Hypothalamus (tissue), 51 donors: ENCODE data around the gene VCL.
"Not testable (repeated sequence)": the region's sequence is repeated elsewhere in the genome, so short reads cannot be mapped to it uniquely, and the experiment has no call there.

Source experiments
- DNase-seq, 51 donors: peaks; one replicate each; lab custom pipeline; 2025; lab: John Stamatoyannopoulos, UW

The VCL gene

DNA sequence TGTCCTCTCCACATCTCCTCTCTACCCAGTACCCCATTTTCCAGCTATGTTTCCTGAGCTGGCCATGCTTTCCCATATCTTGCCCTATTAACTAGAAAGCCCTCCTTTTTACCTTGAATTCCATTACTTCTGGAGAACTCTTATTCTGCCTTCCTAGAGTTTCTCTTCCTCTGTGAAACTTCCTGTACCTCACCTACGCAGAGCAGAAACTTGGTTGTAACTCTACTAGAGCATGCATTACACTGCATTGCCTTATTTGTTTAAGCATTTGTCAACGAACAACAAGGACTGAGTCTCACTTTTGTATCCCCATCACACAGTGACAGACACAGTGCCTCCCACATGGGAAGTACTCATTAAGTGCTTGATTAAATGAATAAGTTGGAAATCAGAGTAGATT is 36.4 kb downstream of the VCL start:
- DNase-seq, result no peak

DNA sequence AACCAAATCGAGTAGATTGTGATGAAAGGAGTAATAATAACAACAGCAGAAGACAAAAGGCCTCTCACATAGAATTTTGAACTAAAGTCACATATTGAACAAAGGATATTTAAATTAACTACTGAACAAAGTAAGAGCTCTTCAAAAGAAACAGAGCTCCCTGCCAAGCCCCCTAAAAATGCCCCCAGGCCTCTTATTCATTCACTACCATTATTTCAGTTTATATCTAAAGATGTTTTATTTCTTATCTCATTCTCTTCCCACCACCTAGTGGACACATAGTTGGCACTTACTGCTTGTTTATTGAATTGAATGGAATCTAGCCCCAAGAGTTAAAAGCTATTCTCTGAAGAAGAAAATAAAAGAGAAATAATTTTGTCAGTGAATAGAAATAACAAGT is 37.4 kb downstream of the VCL start:
- no peak for DNase-seq

DNA sequence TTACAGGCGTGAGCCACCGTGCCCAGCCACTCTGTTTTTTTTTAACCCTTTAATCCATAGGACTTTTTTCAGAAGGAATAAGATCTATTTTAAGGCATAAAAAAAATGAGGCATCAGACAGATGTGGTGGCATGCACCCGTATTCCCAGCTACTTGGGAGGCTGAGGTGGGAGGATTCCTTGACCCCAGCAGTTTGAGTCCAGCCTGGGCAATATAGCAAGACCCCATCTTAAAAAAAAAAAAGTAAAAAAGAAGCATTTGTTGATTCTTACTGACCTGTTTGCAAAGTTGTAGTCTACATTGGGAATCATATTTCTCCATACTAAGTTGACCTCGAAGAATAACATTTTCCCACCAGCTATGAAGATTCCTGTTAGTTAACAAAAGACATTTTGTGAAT is 38.6 kb downstream of the VCL start:
- no peak for DNase-seq

DNA sequence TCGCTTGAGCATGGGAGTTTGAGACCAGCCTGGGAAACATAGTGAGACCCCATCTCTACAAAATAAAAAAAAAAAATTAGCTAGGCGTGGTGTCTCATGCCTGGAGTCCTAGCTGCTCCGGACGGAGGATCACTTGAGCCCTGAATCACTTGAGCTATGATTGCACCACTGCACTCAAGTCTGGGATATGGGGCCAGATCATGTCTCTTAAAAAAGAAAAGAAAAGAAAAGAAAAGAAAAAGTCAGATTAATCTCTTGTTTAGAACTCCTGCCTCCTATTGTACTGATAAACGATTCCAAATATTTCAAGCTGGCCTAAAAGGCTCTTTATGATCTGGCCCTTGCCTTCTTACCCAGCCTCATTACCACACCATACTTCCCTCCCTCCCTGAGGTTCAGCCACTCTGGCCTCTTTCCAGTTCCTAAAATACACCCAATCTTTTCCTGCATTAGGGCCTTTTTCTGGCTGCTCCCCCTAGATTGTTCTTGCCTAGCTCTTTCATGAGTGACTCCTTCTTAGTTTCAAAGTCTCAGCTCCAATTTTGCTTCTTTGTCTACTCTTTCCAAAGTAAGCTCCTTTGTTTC is 41.7 kb downstream of the VCL start:
- DNase-seq, result peak in 3 of 51 donors; percentile 3 to 25 (median 4)

DNA sequence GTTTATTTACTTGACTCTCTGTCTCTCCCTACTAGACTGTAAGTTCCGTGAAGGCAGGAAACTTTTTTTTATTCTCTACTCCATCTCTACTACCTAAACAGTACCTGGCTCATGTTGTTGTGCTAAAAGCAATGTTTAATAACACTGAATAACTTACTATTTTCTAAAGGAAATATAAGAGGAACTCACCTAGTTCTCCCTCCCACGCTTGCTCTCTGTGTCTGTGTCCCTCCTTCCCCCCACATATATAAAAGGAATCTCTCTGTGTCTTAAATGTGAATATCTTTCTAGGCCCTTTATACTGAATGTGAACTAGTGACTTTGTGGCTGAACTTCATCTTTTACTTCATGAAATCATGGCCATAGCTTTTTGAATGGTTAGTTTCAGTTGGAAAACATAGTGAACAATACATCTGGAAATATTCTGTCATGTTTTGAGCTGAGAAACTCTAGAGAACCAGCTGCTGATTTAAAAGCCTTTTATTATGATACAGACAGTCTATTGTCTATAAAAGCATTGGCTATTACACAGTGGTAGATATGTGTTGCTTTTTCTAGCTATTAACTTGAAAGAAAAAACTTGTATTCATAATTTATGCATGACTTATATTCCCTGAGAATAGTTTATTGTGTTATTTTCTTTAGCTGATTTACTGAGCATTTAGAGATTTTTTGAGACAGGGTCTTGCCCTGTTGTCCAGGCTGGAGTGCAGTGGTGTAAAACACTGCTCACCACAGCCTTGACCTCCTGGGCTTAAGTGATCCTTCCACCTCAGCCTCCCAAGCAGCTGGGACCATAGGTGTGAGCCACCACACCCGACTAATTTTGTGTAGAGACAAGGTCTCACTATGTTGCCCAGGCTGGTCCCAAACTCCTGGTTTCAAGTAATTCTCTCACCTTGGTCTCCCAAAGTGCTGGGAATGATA is 42.5 kb downstream of the VCL start:
- no peak for DNase-seq

DNA sequence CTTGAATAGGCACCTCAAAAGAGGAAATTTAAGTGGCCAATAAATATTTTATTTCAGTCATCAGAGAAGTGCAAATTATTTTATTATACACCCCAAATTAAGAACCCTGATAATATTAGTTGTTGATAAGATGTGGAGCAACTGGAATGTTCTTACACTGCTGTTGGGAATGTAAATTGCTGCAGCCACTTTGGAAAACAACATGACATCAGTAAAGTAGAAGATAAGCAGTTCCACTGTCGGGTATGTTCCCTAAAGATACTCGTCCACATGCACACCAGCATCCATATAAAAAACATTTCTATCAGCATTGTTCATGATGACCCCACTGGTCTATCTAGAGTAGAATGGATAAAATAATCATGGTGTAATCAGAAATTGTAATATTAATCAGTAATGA is 46.5 kb downstream of the VCL start:
- DNase-seq, result no peak

DNA sequence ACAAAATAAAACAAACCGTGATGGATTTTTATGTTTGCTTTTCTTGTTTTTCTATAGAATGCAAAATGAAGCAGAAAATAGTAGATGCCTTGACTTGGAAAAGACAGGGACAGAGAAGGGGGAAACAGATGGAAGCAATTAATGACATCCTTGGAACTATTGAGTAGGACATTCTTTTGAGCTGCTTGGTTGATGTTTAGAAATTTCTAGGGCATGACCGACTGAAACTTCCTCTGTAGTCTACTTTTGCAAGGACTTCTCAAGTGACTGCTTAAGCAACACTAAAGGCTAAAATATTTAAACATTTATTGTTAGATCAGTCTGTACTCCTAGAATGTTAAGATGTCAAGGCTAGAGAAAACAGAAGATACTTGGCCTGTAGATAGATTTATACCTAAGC is 49.4 kb downstream of the VCL start:
- no peak for DNase-seq

DNA sequence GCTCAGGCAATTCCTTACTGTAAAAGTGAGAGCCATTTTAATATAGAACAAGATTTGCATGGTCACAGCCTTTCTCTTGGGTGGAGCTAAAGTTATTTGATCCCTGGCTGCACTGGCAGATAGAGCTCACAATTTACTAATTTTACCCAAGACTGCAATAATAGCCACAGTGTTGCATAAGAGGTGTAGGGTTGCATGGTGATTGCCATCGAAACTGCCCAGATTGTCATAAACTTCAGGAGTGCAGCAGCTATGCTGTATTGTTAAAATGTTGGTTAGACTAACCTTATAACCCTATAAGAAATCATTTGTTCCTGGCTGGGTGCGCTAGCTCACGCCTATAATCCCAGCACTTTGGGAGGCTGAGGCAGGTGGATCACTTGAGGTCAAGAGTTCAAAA is 50.0 kb downstream of the VCL start:
- DNase-seq, result no peak

DNA sequence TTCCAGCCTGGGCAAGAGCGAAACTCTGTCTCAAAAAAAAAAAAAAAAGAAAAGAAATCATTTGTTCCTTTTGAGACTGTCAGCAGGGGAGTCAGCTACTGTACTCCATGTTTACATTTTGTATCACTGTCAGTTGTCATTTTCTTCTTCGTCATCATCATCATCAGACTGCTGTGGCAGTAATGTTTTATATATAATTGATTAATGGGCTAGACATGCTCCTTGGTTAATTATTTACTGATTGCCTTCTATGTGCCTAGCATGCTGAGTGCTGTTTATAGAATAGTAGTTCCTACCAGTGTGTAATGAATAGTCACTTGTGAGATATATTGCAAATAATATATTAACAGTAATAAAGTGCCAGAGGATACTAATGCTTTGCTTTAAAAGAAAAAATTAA is 50.5 kb downstream of the VCL start:
- DNase-seq, result no peak

DNA sequence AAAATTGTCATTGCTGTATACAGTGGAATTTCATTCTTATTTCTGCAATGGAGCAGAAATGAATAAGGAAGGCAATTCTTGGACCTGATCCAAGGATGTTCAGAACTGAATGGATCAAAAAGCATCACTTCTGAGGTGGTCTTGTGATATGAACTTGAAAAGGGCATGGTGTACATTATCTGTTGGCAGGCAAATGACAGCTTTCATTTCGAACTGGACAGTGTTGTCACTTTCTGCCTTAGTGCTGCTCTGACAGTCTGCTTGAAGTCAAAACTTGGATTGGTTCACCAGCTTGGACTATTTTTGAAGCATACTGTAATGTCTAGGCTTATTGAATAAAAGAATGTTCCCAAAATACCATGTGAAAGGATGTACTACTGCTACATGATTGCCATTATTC is 52.0 kb downstream of the VCL start:
- no peak for DNase-seq

DNA sequence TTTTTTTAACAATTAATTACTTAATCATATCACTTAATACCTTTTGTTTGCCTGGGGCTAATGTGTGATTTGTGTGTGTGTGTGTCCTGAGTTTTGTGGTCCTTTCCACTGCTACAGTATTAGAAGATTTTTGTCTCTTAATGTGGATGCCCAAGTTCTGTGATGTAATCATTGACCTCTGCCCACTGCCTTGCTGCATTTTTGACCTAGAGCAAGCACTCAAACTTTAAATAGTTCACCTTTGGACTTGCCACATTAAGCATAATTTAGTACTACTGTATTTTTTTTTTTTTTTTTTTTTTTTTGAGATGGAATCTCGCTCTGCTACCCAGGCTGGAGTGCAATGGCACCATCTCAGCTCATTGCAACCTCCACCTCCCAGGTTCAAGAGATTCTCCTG is 52.7 kb downstream of the VCL start:
- no peak for DNase-seq

DNA sequence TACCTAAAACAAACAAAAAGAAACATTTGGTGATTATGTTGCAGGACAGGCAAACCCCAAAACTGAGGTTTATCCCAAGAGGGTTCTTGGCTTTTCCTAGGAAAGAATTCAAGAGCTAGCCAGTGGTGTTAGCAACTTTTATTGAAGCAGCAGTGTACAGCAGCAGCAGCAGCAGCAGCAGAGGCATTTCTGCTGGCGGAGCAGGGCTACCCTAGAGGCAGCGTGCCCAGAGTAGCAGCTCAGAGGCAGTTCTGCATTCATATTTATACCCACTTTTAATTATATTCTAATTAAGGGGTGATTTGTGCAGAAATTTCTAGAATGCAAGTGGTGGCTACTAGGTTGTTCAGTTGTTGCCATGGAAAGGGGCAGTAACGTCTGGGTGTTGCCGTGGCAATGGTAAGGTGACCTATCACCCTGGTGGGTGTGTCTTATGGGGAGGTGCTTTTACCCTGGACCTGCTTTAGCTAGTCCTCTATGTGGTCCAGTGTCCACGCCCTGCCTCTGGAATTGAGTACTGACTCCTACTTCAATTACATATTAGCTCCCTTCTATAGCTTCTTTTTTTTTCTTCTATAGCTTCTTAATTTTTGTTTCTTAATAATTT is 53.9 kb downstream of the VCL start:
- DNase-seq, result no peak

DNA sequence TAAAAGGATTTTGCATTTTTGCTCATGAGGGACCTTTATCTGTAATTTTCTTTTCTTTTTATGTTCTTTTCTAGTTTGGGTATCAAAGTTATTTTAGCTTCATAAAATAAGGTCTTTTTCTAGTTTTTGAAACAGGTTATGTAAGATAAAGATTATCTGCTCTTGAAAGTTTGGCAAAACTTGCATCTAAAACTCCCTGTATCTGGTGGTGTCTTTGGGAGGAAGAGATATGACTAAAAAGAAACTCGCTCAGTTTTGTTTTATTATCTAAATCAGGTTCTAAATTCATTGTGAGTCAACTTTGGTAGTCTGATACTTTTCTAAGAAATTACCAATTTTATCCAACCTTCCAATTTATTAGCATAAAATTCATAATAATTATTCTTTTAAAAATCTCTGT is 55.1 kb downstream of the VCL start:
- DNase-seq, result no peak

DNA sequence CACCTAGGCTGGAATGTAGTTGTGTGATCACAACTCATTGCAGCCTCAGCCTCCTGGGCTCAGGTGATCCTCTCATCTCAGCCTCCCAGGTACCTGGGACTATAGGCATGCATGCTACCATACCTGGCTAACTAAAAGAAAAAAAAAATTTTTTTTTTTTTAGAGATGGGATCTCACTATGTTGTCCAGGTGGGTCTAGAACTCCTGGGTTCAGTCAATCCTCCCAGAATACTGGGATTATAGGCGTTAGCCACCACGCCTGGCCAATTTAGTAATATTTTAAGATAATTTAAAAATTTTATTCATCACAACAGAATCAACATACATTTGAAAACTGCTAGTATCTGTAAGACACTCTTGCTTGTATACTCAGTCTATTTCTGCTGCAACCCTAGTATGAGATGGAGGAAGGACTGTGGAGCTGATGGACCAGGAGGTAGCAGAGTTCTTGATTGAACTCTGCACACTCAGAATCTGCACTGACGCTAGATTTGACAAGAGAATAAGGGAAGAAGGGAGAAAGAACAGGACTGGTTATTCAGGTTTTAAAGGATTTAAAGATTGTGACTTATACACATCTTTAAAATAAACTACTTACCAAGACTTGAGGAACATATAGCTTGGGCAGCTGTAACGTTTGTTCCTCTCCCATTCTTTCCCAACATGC is 57.6 kb downstream of the VCL start:
- no peak for DNase-seq

DNA sequence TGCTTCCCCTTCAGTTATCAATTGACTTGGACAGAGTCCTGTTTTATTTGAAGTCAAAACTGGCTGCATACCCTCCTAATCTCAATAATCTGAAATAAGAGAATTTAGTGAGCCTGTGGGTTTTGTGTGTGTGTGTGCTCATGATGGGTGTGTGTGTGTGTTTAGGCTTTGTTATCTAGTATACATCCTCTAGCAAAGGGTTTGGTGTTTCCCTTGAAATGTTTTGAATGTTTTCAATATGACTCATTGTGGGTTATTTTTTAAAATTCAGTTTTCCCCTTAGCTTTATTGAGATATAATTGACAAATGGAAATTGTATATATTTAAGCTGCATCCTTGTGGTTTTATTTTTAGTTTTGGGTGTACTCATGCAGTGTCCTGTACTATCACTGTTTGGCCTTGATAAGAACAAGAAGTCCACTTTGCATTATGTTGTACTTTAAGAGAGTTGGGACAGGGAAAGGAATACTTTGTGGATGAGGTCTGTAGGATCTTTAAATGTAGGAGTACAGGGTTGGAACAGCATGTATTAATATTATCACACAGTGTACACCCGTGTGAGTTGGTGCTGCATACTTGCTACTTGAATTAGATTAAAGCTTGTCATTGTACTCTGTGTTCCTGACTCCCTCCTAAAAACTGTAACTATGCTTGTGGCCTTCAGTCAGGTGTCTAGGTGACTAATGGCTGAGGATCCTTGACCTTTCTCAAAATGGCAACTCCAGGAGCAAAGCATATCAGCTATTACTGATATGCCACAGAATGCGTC is 58.3 kb downstream of the VCL start:
- DNase-seq, result no peak

DNA sequence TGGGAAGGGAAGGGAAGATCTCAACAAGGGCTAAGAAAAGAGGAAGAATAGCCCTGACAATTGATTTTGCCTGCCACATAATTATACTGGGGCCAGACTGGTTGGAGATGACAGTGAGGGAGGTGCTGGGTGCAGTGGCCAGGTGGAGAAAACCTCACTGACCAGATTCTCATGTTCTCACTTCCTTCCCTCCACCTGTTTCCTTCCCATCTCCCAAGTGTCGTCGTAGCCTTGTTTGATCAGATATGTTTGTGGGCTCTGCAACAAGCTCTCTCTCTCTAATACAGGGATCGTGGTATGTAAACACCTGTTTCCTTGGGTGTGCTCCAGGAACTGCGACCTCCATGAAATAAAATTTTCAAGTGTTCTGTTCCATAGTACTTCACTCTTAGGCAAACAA is 60.2 kb downstream of the VCL start:
- DNase-seq, result no peak

DNA sequence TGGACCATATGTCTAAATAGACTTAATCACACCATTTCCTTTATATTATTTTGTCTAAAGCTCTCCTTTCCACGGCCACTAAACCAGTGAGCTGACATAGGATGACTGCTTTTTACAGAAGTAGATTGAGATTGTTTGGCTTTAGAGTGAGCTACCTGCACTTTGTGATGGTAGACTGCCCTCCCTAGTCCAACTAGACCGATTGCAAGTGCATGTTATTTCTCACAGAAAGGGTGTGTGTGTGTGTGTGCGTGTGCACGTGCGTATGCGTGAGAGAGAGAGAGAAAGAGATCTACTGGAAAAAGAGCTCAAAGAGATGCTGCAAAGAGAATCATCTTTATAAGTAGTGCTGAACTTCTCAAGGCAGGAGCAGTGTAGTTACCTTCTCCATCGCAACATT is 60.7 kb downstream of the VCL start:
- no peak for DNase-seq

DNA sequence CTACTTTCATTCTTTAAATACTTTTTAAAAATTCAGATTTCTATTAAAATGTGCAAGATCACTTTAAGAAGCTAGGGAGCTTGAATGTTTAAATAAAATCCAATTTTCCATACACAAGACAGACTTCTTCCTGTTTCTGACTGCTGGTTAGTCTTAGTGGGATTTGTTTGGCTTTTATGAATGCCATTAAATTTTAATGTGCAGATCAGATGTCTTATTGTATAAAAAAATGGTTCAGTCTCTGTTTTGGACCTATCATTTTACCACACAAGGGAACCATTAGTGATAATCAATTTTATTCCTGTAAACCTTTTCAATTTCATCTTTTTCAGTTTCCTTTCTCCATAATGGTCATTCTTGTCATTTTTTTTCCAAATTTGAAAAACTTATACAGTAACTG is 63.2 kb downstream of the VCL start:
- DNase-seq, result no peak

DNA sequence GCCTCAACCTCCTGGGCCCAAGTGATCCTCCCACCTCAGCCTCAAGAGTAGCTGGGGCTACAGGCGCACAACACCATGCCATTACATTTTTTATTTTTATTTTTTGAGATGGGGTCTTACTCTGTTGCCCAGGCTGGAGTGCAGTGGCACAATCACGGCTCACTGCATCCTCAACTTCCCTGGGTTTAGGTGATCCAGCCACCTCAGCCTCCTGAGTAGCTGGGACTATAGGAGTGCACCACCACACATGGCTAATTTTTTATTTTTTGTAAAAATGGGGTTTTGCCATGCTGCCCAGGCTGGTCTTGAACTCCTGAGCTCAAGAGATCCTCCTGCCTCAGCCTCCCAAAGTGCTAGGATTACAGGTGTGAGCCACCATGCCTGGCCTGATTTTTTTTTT is 64.1 kb downstream of the VCL start:
- DNase-seq, result not testable (repeated sequence)

DNA sequence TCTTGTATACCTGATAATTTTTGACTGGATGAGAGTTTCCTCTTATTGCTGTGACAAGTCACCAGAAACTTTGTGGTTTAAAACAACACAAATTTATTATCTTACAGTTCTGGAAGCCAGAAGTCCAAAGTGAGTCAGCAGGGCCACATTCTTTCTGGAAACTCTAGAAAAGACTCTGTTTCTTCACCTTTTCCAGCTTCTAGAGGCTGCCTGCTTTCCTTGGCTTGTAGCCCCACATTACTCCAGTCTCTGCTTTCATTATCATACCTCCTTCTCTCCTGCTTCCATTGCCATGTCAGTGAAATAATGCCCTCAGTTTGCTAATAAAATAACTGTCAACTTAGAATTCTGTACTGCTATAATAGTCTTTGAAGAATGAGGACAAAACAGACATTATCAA is 65.3 kb downstream of the VCL start:
- DNase-seq, result no peak
